PC-9 (cell line): Measurements from ENCODE around the gene CHI3L1.

Experiments used
- CTCF ChIP-seq: fragments of 200-600 bp; sonication (generic); conservative IDR thresholded peaks from 2 replicates; pipeline ENCODE4 v1.6.1; 2017; ENCODE audit warnings: mixed run types, antibody characterized with exemption, mild to moderate bottlenecking, moderate library complexity
- EZH2 ChIP-seq: fragments of 200-600 bp; sonication (generic); IDR thresholded peaks from 2 replicates; pipeline ENCODE4 v1.8.0; 2017; ENCODE audit warnings: antibody characterized with exemption, low read depth

GRCh38 chr1:203197625-203198024 is 11.1 kb upstream of the CHI3L1 start:
- no peak for TF ChIP-seq CTCF
- no peak for TF ChIP-seq EZH2
